Skeletal muscle tissue (tissue), 4 donors: Measurements from ENCODE around the gene DUSP14. TPM values are rescaled to one million over a fixed set of nuclear protein-coding genes. Genes with fewer than 3 reads are reported as not detected.

Experiments used
- H3K27ac ChIP-seq: one replicate; pipeline ENCODE4 v1.7.0; 2013; ENCODE audit warnings: mild to moderate bottlenecking, low read depth, low read length, inconsistent platforms
- H3K27me3 ChIP-seq, 3 donors: one replicate each; pipeline ENCODE4 v1.7.0; 2013; ENCODE audit warnings: low read length in 3 of 3; ENCODE audit not compliant: control insufficient read depth in 3 of 3, insufficient read depth in 3 of 3
- H3K36me3 ChIP-seq, 3 donors: one replicate each; pipeline ENCODE4 v1.7.0; 2013; ENCODE audit warnings: low read length in 3 of 3; ENCODE audit not compliant: control insufficient read depth in 3 of 3, insufficient read depth in 3 of 3
- H3K4me1 ChIP-seq, 3 donors: one replicate each; pipeline ENCODE4 v1.7.0; 2013; ENCODE audit warnings: low read length in 3 of 3, mild to moderate bottlenecking in 3 of 3; ENCODE audit not compliant: control insufficient read depth in 3 of 3, insufficient read depth in 3 of 3
- H3K4me3 ChIP-seq, 3 donors: one replicate each; pipeline ENCODE4 v1.7.0; 2013; ENCODE audit warnings: low read length in 3 of 3
- H3K9ac ChIP-seq, 3 donors: one replicate each; pipeline ENCODE4 v1.7.0; 2013; ENCODE audit warnings: low read length in 3 of 3, mild to moderate bottlenecking in 3 of 3, moderate library complexity in 2 of 3, low read depth in 1 of 3
- H3K9me3 ChIP-seq, 3 donors: one replicate each; pipeline ENCODE4 v1.7.0; 2013; ENCODE audit warnings: low read length in 3 of 3; ENCODE audit not compliant: control insufficient read depth in 3 of 3
- total RNA-seq: library from RNA; depleted of rRNA; stranded (reverse); fragments of >200 nt; gene quantifications from one replicate; pipeline ENCODE4 v1.2.3, GENCODE V29; 2014
- donor health status: Osteomylitis.

DUSP14 gene
- total RNA-seq, 1 donor from 2014 or later: 9.4 TPM

- no peak overlapping the region for H3K4me3 ChIP-seq
- no peaks in the 10 kb centered on the region for H3K9me3 ChIP-seq
- peaks cover 0 to 7% (median 5%) of the 10 kb centered on the region in 3 donors for H3K4me1 ChIP-seq
- H3K27me3 ChIP-seq: no peaks in the 10 kb centered on the region
- H3K36me3 ChIP-seq: peaks cover 8 to 54% (median 33%) of the 10 kb centered on the region in 3 donors
- no peak overlapping the region for H3K9ac ChIP-seq
- H3K27ac ChIP-seq: no peak overlapping the region
These were observed 34.1 kb downstream of the DUSP14 start for GRCh38 chr17:37523715-37524219.

DNA sequence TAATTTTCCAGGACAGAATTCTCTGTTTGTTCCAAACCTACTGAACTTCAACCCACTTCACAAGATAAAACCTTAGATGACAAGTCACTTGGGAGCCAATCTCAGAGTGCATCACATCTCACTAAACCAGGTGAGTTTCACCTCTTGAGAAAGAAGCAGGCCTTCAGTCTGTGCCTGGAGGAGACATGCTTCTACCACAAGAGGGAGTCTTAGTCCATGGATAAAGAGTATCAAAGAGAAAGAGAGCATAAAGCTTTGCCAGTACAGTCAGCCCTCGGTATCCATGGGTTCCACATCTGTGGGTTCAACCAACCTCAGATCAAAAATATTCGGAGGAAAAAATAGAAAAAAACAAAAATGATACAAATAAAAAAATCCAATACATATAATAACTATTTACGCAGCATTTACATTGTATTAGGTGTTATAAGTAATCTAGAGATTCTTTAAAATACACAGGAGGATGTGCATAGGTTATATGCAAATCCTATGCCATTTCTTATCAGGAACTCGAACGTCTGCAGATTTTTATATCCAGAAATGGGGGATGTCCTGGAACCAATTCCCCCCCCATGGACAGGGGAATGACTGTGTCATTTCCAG, 37.7 kb downstream of the DUSP14 start:
- peaks cover 11 to 64% (median 38%) of the 10 kb centered on the region in 3 donors for H3K36me3 ChIP-seq
- no peaks in the 10 kb centered on the region for H3K27me3 ChIP-seq
- H3K4me3 ChIP-seq: no peak overlapping the region
- no peak overlapping the region for H3K27ac ChIP-seq
- H3K4me1 ChIP-seq: no peaks in the 10 kb centered on the region
- H3K9ac ChIP-seq: no peak overlapping the region
- H3K9me3 ChIP-seq: no peaks in the 10 kb centered on the region

GRCh38 chr17:37530420-37530819, 40.7 kb downstream of the DUSP14 start:
- no peak overlapping the region for H3K27ac ChIP-seq
- peaks cover 13 to 54% (median 32%) of the 10 kb centered on the region in 3 donors for H3K36me3 ChIP-seq
- H3K9me3 ChIP-seq: no peaks in the 10 kb centered on the region
- no peaks in the 10 kb centered on the region for H3K4me1 ChIP-seq
- H3K27me3 ChIP-seq: no peaks in the 10 kb centered on the region
- H3K4me3 ChIP-seq: no peak overlapping the region
- no peak overlapping the region for H3K9ac ChIP-seq

- no peak overlapping the region for H3K4me3 ChIP-seq
- H3K9me3 ChIP-seq: no peaks in the 10 kb centered on the region
- no peak overlapping the region for H3K9ac ChIP-seq
- H3K4me1 ChIP-seq: no peaks in the 10 kb centered on the region
- H3K27ac ChIP-seq: no peak overlapping the region
- H3K36me3 ChIP-seq: peaks cover 25 to 67% (median 50%) of the 10 kb centered on the region in 3 donors
- no peaks in the 10 kb centered on the region for H3K27me3 ChIP-seq
These were observed 43.1 kb downstream of the DUSP14 start for GRCh38 chr17:37532756-37533155.

GRCh38 chr17:37535906-37536305, 46.2 kb downstream of the DUSP14 start:
- no peak overlapping the region for H3K9ac ChIP-seq
- H3K36me3 ChIP-seq: peaks cover 35 to 66% (median 58%) of the 10 kb centered on the region in 3 donors
- H3K4me1 ChIP-seq: no peaks in the 10 kb centered on the region
- H3K27me3 ChIP-seq: no peaks in the 10 kb centered on the region
- no peaks in the 10 kb centered on the region for H3K9me3 ChIP-seq
- no peak overlapping the region for H3K4me3 ChIP-seq
- H3K27ac ChIP-seq: no peak overlapping the region

- Histone ChIP-seq H3K9ac (no peak overlapping the region), H3K4me1 (no peaks in the 10 kb centered on the region), H3K36me3 (peaks cover 46 to 70% (median 64%) of the 10 kb centered on the region in 3 donors), H3K9me3 (no peaks in the 10 kb centered on the region), H3K27me3 (no peaks in the 10 kb centered on the region), H3K27ac (no peak overlapping the region), H3K4me3 (no peak overlapping the region)
These were observed 49.4 kb downstream of the DUSP14 start for GRCh38 chr17:37538981-37539659.

- Histone ChIP-seq H3K27me3 (no peaks in the 10 kb centered on the region), H3K36me3 (peaks cover 35 to 49% (median 46%) of the 10 kb centered on the region in 3 donors), H3K9me3 (no peaks in the 10 kb centered on the region), H3K4me1 (no peaks in the 10 kb centered on the region), H3K9ac (no peak overlapping the region), H3K27ac (no peak overlapping the region), H3K4me3 (no peak overlapping the region)
These were observed 52.4 kb downstream of the DUSP14 start for GRCh38 chr17:37541880-37542660.

DNA sequence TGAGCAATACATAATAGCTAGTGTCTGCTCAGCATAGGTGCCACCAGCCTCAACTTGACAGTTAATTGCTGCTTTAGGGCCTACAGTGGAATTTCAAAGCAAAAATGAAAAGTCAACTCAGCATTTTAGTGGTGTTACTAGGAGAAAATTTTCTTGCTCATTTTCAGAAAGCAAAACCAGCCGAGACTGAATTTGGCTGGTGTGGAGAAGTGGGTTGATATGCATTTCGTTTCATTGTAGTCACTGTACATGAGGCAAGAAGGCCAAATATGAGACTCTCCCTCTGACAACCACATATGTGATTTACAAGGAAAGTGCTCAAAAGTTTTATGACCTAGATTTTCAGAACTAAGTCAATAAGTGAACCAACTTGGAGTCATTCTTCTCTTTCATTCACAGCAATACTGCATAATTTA, 54.0 kb downstream of the DUSP14 start:
- Histone ChIP-seq H3K36me3 (peaks cover 33 to 35% (median 35%) of the 10 kb centered on the region in 3 donors), H3K9ac (no peak overlapping the region), H3K27me3 (no peaks in the 10 kb centered on the region), H3K4me3 (no peak overlapping the region), H3K4me1 (peaks cover 0 to 6% (median 5%) of the 10 kb centered on the region in 3 donors), H3K27ac (no peak overlapping the region), H3K9me3 (no peaks in the 10 kb centered on the region)

DNA sequence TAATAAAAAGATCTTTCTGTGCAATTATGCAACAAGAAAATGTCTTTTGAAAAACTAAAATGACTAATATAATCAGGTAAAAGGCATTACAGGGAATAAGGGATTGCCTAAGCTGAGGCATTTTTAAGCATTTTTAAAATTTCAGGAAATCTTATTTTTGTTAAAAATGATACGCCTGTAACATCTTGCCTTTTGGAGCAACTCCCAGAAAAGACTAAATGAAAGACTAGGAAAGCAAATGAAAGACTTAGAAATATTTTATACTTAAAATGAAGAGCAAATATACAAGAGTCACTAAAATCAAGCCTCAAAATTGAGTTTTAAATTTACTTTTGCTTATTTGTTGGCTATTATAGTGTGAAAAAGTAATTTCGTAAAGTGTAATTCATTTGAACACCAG, 55.8 kb downstream of the DUSP14 start:
- no peaks in the 10 kb centered on the region for H3K27me3 ChIP-seq
- H3K4me1 ChIP-seq: peaks cover 0 to 6% (median 5%) of the 10 kb centered on the region in 3 donors
- H3K9ac ChIP-seq: no peak overlapping the region
- no peaks in the 10 kb centered on the region for H3K9me3 ChIP-seq
- peaks cover 18 to 19% (median 18%) of the 10 kb centered on the region in 3 donors for H3K36me3 ChIP-seq
- no peak overlapping the region for H3K4me3 ChIP-seq
- H3K27ac ChIP-seq: no peak overlapping the region
